GM12878 (cell line): ENCODE measurements around the gene MLF1.

ENCODE experiments used
- CREM ChIP-seq: IDR thresholded peaks from 2 replicates; pipeline ENCODE4 v1.6.1; 2014; ENCODE audit warnings: antibody characterized with exemption, low read depth
- EP300 ChIP-seq, 2 experiments: fragments of 150-350 bp in 1 of 2; IDR thresholded peaks; 2 replicates each; pipeline ENCODE4 v1.6.1; 2011 to 2012; ENCODE audit warnings: low read depth in 2 of 2, low read length in 2 of 2, borderline replicate concordance in 1 of 2, improper control_type of control experiment in 1 of 2, inconsistent platforms in 1 of 2; ENCODE audit not compliant: control insufficient read depth in 1 of 2
- EZH2 ChIP-seq: IDR thresholded peaks from 2 replicates; pipeline ENCODE4 v1.6.1; 2012; ENCODE audit warnings: low read depth, mild to moderate bottlenecking, control low read depth, inconsistent platforms, low read length, borderline replicate concordance; ENCODE audit not compliant: control insufficient read depth
- MAX ChIP-seq: IDR thresholded peaks from 2 replicates; pipeline ENCODE4 v1.6.1; 2012; ENCODE audit warnings: low read depth, low read length, improper control_type of control experiment
- POLR2A ChIP-seq: IDR thresholded peaks from 2 replicates; pipeline ENCODE4 v1.6.1; 2011; ENCODE audit warnings: low read depth, mild to moderate bottlenecking, low read length
- SREBF1 ChIP-seq: IDR thresholded peaks from 2 replicates; pipeline ENCODE4 v1.6.1; 2012; ENCODE audit warnings: mild to moderate bottlenecking, low read length
- ZSCAN29 ChIP-seq: fragments of 450-650 bp; IDR thresholded peaks from 2 replicates; pipeline ENCODE4 v1.6.1; 2017; ENCODE audit warnings: mild to moderate bottlenecking, moderate library complexity
- TF ChIP-seq, protein P1 (sequence below): IDR thresholded peaks from 2 replicates; pipeline ENCODE4 v1.6.1; 2011; ENCODE audit warnings: borderline replicate concordance, low read depth, mild to moderate bottlenecking, moderate library complexity, mixed read lengths, low read length; ENCODE audit not compliant: insufficient read depth; ENCODE audit errors: extremely low read length

- TF ChIP-seq CREM = no peak
- TF ChIP-seq EZH2 = no peak
- no peak for TF ChIP-seq POLR2A
- TF ChIP-seq ZSCAN29 = no peak
- no peak for TF ChIP-seq SREBF1
- TF ChIP-seq, protein P1, sequence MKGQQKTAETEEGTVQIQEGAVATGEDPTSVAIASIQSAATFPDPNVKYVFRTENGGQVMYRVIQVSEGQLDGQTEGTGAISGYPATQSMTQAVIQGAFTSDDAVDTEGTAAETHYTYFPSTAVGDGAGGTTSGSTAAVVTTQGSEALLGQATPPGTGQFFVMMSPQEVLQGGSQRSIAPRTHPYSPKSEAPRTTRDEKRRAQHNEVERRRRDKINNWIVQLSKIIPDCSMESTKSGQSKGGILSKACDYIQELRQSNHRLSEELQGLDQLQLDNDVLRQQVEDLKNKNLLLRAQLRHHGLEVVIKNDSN = no peak
- TF ChIP-seq EP300 (IDR thresholded peaks at IDR 0.05; ENCODE audit: borderline replicate concordance in 1 of 2, control insufficient read depth in 1 of 2, low read depth in 2 of 2, low read length in 2 of 2) = no peak
- TF ChIP-seq MAX = no peak
Measured at GRCh38 chr3:158552124-158552523, 18.9 kb upstream of the MLF1 start.
